Measurements from ENCODE around the gene LMBR1L.

LMBR1L gene

GRCh38 chr12:49054524-49054923 is 56.1 kb downstream of the LMBR1L start:
- no peak for TF ChIP-seq CTCF (conservative IDR thresholded peaks at IDR 0.05; ENCODE audit: control insufficient read depth, insufficient read depth, low read depth, low read length)
- no peak for DNase-seq (ENCODE audit: low read depth)
- no peak overlapping the region for H3K4me3 ChIP-seq (ENCODE audit: control insufficient read depth, low read depth, low read length)

DNA sequence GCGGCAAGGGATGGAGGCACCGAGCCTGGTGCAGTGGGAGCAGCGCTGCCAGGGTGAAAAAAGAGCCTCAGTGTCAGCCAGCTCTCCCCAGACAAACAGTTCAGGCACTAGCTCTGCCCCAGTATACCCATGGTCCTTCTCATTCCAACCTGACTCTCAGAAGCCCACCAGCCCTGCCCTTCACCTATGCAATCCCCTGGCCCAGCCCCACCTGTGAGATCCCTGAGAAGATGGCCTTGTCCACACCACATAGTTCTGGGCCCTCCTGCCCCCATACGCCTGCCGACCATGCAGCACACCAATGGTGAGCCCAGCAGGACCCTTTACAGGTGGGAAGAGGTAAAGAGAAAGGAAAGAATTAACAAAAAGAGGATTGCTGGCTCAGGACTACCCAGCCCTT is 56.6 kb downstream of the LMBR1L start:
- DNase-seq (ENCODE audit: low read depth) = no peak
- TF ChIP-seq CTCF (conservative IDR thresholded peaks at IDR 0.05; ENCODE audit: control insufficient read depth, insufficient read depth, low read depth, low read length) = no peak
- H3K4me3 ChIP-seq (ENCODE audit: control insufficient read depth, low read depth, low read length) = no peak overlapping the region

DNA sequence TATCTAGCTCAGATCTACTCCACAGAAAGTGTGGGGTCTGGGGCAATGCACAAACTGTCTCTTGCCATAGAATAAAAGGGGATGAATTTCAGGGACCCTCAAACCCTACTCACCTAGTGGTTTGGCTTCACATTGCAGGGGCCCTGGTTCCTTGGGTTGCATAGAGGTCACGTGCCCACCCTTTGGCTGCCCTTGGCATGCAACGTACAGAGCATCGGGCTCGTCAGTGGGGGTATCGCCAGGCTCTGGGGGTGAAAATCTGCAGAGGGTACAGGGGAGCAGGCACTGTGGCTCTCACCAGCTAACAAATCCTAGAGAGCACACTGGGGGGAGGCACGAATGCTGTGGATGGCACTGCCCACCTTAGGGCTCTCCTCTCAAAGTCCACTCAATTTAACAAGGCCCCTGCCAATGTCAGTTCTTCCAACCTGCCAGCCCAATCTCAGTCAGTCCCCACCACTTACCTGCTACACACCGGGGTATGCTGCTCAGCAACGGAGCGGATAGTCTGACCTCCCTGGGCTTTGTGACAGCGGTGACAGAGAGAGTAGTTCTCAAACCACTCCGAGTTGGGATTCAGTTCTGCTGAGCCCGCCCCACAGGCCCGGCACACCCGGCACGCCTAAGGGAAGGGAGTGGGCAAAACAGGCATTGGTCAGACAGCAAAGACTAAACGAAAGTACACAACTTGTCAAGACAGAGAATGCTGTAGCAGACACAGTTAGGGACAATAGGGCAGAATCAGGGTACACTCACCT is 58.0 kb downstream of the LMBR1L start:
- no peak for TF ChIP-seq CTCF (conservative IDR thresholded peaks at IDR 0.05; ENCODE audit: control insufficient read depth, insufficient read depth, low read depth, low read length)
- H3K4me3 ChIP-seq (ENCODE audit: control insufficient read depth, low read depth, low read length) = no peak overlapping the region
- no peak for DNase-seq (ENCODE audit: low read depth)

GRCh38 chr12:49051777-49052438 is 58.7 kb downstream of the LMBR1L start:
- TF ChIP-seq CTCF (conservative IDR thresholded peaks at IDR 0.05; ENCODE audit: control insufficient read depth, insufficient read depth, low read depth, low read length) = no peak
- DNase-seq (ENCODE audit: low read depth) = no peak
- no peak overlapping the region for H3K4me3 ChIP-seq (ENCODE audit: control insufficient read depth, low read depth, low read length)

DNA sequence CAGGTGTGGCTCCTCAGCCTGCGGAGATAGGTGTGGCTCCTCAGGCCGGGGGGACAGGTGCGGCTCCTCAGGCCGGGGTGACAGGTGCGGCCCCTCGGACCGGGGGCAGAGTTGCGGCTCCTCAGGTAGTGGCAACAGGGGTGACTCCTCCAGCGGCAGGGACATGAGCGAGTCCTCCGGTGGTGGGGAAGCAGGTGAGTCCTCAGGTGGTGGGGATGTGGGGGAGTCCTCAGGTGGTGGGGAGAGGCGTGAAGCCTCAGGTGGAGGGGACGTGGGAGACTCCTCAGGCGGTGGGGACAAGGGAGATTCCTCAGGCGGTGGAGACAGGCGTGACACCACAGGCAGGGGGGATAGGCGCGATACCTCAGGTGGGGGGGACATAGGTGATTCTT is 59.3 kb downstream of the LMBR1L start:
- no peak for TF ChIP-seq CTCF (conservative IDR thresholded peaks at IDR 0.05; ENCODE audit: control insufficient read depth, insufficient read depth, low read depth, low read length)
- DNase-seq (ENCODE audit: low read depth) = no peak
- H3K4me3 ChIP-seq (ENCODE audit: control insufficient read depth, low read depth, low read length) = no peak overlapping the region

- DNase-seq (ENCODE audit: low read depth) = no peak
- H3K4me3 ChIP-seq (ENCODE audit: control insufficient read depth, low read depth, low read length) = no peak overlapping the region
- TF ChIP-seq CTCF (conservative IDR thresholded peaks at IDR 0.05; ENCODE audit: control insufficient read depth, insufficient read depth, low read depth, low read length) = no peak
Measured at GRCh38 chr12:49050507-49051372, 59.9 kb downstream of the LMBR1L start.
